GM21360 (cell line): ENCODE results near the gene KCNMB2.

Source experiments
- ATAC-seq: cut with Tn5 transposase; IDR thresholded peaks from one replicate; pipeline ENCODE4 v1.9.1; 2021; ENCODE audit warnings: mild to moderate bottlenecking, moderate library complexity; ENCODE audit not compliant: unreplicated experiment

The KCNMB2 gene

DNA sequence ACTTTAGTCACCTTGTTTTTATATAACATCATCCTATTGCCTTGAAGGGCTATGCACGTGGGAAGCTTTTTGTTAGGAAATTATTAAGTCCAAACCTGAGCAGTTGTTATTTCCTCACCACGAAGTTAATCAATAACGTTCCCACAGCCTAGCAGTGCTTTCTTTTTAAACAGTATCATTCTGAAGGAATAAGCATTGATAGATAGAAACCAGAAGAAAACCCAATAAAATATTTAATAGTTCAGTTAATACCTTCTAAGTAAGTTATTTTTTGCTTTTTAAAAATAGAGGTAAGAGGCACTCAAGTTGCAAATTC, 149.3 kb downstream of the KCNMB2 start:
- no peak for ATAC-seq

DNA sequence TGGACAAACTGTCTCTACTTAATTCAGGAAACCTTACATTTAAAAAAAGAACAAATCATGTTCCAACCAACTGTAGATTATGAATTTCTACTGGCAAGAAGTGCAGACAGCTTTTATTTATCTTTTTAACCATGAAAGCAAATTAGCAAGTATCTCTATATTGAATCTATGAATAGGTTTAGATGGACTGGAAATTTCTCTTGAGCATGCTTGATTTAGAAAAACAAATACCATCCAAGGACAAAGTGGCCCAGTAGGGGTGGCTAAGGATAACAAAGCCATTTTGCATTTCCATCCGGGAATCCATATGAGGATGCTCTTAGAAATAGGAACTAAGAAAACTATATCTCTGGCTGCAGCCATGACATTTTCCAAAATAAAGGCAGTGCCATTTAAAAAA, 150.6 kb downstream of the KCNMB2 start:
- no peak for ATAC-seq

DNA sequence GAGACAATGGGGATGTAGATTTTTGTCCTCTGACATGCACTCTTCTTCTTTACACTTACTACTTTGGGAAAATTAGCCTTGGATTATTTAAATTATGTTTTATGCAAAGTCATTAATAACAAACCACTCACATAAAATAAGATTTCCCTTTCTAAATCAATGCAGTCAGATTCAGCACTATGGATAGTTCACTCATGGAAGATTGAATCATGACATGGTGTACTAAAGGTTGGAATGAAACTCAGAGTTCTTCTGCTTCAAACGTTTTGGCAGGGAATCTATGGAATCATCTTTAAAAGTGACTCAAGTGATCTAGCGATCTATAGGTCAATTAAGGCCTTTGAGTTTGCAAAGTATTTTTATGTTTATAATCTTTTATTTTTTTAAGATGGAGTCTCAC, 154.3 kb downstream of the KCNMB2 start:
- no peak for ATAC-seq

DNA sequence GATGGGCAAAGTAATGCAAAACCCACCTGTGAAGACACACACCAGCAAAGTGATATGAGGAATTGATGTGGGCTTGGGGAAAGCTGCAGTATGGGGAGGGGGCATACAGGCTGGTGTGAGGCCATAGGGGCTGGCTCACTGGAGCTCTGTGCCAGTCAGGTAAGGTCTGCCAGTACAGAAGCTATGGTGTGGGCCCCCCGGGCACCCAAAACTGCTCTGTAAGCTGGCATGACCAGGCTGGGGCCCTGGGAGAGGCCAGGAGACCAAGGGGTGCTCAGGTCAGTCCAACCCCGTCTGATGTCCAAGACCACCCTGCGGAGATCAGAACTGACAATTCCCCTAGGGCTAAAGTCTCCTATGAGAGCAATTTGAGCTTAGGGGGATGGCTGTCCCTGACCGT, 163.1 kb downstream of the KCNMB2 start:
- no peak for ATAC-seq

DNA sequence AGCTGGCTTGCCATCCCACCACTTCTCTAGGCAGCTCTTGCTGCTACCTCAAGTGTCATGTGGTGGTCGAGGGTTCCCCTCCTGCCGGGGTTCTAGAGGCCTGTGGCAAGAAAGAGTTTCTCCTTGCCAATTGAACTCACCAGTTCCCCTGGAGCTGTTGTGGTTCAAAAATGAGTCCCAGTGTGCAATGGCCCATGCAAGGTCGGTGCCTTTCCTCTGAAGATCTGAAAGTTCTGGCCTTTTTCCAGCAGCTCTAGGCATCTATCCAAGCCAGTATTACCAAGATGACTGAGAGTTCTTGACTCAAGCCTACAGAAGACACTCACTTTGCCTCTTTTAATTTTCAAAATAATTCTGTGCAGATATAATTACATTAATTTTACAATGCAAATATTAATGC, 163.6 kb downstream of the KCNMB2 start:
- no peak for ATAC-seq

DNA sequence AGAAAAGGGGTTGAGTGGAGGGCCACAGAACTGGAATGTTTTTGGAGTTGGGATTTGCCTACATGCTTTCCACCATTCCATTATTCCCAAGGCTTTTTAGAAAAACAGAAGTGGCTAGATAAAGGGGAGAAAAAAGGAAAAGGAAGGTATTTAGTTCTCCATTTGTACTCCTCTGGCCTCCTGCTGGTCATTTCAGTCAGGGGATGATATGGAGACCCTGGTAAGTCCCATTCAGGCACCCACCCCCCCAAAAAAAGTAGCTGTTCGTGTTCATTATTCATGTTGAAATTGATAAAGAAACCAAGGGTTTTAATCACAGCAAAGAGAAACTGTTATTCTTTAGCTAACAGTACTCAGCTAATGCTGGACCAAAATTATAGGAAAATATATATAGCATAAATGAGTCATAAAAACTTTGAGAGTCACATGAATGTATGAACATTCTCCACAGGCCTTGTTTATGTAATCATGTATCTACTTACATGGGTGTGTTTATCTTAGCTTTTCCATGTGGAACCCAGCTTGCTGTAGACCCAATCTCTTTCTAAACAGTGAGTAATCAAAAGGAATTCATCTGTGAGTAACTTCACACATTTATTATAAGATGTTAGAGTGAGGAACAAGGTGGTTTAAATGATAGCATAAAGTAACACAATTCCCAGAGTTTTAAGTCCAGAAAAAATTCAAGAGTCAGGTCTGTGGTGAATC, 167.2 kb downstream of the KCNMB2 start:
- no peak for ATAC-seq

DNA sequence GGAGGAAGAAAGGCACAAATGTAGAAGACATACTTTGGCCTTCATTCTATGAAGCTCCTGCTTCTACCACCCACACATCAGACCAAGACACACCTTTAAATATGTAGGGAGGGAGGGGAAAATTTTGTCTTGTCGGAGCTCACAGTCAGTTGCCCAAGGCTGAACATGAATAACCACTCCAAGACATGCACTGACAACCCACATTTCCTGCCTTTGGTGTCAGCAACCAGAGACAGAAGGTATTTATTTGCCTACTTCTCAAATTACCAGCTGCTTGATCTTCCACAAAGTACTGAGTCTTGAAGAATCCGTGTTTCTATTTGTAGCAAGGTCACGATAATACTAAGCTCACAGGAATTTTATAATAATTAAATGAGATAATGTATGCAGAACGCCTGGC, 169.7 kb downstream of the KCNMB2 start:
- ATAC-seq: no peak

DNA sequence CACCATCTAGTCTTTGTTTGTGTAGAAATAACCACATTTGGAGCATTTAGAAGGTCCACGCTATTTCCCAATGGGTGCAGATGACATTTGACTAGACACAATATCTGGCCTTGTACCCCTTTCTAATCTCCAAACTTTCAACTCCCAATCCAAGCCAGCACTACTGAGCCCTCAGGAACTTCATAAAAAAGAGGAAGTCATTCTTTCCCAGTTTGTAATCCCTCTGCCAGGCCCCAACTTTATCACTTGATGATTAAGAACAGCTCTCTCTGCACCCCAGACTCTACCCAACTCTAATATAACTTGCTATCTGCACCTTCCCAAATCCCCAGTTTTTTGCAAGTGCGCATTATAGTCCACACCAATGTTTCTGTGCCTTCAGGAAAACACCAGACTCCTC, 170.2 kb downstream of the KCNMB2 start:
- no peak for ATAC-seq

DNA sequence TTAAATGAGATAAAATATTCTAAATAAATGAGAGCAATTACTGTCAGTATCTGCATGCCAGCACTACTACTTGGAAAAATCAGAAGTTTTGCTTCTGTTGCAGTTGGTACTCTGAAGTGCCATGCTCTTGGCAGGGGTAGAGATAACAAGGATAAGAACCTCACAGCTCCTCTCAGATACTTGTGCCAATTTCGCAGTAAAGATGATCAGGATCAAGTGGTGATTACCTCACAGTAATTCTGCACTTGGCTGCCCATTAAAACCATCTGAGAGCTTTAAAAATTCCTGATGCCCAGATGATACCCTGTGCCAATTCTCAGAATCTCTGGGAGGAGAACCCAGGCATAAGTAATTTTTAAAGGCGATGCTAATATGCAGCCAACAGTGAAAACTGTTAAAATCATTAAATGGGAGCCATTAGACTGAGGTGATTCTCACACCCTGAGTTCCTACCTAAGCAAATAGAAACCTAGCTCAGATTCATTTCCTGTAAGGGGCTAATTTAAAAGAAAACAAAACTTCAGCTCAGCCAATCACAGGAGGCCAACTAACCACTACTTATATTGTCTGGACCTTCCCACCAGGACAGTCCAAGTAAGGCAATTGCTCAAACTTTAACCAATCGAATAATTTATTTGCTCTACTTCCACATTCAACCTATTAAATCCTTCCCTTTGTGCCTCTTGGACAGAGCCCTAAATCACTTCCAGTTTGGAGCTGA, 171.2 kb downstream of the KCNMB2 start:
- no peak for ATAC-seq

DNA sequence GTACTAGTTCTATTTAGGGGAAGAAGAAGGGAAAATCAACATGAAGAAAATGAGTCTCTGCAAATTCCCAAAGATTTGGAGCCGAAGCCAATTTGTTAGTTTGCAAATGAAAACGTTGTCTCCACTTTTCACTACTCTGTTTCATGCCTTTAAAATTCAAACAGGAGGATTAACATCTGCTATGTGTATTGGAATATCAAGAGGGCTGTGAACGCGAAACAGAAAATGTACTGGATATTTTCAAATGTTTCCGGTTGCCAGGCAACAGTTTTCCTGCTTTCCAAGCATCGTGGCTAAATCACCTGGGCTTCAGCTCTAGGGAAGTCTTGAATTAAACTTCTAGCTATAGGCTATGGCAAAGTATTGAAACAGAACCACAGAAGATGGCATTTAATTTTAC, 172.8 kb downstream of the KCNMB2 start:
- ATAC-seq: no peak

DNA sequence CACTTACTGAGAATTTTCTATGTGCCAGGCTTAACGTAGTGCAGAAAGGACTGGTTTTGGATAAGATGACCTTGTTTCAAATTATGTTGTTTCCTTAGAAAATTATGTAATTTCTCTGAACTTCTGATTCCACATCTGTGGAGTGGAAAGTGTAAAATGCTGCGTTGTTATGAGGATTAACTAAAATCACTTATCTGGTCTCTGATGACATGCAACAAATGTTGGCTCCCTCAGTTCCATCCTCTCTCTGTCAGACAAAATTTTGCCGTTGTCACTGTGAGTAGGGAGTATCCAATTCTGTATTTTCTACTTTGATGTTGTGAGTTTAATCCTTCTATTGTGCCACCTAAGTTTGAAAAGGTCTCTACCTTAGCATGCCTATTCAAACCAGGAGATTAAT, 175.5 kb downstream of the KCNMB2 start:
- no peak for ATAC-seq

DNA sequence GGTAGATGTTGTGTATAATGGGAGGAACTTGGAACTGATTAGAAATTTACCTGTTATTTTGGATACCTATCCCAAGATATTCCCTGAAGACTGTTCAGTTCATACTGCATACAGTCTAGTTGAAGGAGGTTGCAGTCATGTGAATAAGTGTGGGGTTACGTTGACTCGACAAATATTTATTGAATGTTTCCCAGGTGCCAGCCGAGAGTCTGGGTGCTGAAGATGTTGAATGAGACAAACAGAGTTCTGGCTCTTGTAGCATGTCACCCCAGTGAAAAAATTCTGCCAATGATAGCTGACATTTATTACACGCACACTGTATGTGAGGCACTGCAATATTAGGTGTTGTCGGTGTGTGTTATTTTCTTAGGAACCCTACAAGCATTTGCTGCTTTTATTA, 176.0 kb downstream of the KCNMB2 start:
- ATAC-seq: no peak

DNA sequence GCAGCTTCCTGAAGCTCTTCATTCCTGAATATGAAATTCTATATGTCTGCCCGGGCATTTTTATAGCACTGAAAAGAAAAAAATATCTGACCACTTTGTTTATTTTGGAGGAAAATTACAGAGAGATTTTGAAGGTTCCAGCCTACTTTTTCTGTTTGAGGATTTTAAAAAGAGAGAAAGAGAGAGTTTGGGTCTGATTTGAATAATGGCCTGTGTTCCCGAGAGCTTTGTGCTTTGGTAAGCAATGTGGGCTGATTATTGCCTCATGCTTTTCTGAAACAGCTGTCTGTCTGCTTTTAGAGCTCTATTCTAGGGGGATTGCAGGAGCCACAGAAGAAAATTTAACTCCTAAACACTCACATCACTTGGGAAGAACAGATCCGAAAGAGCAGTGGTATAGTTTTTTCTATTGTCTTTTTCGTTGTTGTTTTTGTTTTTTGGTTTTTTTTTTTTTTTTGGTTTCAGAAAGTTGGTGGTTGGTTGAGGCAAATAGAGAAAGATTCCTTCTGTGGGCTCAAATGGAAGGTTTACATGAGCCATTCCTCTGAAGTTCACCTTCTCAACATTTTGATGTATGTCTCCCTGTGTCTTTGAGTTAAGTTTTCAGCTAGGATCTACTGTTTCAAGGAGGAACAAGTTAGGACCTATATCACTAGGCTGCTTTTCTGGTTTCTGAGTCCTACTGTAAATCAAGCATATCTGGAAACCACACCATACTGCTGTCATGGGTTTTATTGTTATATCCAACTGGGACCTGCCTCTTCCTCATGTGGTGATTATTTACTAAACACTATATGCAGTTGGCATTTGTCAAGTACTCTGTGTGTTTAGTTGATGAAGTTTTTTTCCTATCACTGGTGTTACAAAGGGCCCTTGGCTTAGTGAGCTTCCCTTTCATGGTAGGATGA, 178.9 kb downstream of the KCNMB2 start:
- no peak for ATAC-seq

DNA sequence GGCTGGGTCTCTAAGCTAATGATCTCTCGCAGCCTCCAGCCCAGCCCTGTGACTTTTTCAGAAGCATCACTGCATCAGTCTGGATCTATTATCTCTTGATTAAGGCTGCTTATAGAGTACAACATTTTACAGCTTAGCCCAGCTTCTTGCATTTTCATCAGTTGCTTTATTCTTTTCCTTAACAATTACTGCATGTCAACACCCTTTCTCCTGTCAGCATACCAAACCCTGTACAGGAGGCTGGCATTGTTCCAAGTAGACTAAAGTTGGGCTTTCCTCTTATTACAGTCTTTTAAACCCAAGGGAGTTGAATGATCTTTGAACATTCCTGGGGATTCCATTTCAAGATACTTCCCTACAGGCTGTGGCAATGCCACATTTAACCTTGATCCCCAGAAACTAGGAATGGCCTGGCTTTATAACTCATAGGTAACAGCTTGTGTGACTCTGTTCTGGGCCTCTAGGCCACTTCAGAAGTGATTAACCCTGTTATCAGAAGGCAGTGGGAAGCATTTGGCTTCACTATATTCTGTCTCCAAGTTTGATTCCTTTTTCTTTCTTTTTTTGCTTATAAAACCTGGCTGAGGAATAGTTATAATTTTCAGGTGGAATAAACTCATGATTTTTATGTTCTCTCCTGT, 182.9 kb downstream of the KCNMB2 start:
- no peak for ATAC-seq

DNA sequence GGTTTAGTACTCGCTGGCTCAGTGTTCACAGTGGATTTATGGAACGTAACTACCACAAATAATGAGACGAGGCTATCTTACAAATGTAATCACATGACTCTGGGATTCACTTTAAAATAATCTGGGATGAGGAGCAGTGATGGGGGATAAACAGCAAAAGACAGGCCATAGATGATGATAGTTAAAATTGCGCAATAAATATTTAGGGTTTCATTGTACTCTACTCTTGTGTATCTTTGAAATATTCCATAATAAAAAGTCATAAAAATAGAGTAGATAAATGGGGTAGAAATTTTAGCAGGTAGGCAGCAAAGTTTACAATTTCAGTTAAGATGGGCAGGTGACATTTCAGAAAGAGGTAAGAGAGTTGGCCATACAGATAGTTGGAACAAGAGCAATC, 196.6 kb downstream of the KCNMB2 start:
- no peak for ATAC-seq

DNA sequence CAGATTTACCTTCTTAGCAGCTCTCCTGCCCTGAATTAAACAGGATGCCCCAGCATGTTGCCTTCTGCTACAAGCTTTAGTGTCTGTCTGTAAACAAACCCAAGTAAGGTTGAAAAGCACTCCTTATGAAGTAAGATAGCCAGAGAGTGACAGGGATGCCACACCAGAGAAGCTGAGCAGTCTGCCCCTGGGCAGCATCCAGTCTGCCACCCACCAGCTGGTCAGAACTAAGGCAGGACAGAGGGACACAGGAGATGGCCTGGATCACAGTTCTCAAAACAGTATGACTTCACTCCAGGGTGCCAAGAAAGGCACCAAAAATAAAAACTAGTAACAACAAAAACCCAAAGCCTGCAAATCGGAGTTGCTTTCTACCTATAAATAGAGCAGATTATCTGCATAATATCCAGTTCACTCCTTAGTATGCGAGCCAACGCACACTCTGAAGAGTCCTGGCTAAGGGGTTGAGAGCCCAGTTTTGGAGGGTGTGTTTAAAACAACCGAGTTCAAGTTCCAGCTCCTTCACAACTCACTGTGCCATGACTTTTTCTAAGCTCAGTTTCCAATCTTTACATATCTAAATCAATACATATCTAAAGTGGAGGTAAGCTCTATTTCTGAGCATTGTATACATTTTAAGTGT, 198.9 kb downstream of the KCNMB2 start:
- no peak for ATAC-seq

DNA sequence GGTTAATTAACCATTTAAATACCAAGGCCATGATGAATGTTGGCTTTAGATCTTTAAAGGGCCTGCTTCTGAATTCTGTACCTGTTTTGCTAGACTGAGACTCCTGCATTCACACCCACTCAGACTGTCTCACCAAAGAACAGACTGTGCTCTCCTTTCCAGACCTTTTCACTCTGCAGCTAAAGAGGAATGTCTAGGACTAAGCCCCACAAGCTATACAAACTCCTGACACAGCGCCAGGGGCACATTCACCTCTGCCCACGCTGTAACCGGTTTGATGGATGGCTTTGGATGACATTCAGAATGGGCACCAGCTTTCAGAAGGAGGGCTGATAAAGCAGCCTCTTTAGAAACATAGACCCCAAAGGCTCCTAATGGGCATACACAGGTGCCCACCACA, 200.1 kb downstream of the KCNMB2 start:
- ATAC-seq: no peak

DNA sequence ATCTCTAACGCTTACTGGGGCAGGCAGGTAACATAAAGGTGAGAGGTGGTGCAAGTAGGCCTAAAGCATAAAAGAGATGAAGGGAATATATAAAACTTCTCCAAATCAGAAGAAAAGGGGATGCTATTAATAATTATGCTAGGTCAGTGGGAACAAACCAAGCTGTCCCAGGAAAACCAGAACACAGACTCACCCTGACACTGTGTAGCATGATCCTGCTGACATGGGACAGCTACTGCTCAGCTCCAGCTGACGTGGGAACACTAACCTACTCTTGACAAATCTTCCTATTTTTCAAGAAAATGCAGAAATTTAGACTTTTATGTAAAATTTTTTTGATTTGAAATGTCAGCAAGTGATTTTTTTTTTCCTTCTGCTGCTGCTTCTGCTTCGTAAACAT, 203.5 kb downstream of the KCNMB2 start:
- no peak for ATAC-seq

DNA sequence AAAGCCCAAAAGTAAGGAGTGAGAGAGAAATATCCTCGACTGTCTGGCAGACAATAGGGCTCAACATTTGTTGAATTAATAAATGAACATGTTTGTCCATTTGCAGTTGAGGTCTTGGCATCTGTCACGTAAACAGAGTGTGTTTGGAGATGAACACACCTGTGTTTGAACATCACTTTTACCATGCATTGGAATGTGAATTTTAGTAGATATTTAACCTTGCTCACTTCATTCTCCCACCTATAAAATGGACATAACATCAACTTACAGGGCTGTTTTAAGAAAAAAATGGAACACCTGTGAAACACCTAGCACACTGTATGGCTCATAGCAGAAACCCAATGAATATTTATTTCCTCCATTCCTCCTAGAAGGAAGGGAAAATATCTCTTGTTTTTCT, 204.8 kb downstream of the KCNMB2 start:
- ATAC-seq: no peak

DNA sequence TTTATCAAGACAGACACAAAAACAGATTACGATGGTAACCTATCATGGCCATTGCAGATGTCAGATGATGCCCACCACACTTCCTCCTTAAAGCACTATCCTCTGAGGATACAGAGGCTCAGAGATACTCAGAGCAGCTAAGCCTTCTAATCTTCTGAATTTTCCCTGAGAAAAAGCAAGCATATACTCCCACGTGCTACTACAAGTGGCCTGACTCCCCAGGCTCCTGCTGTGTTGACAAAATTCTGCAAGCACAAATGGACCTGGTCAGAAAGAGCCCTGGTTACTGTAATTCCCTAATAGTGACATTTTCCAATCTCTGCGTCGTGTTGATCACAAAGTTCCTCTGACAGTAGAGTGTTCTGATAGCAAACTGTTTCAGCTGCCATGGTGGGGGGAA, 207.1 kb downstream of the KCNMB2 start:
- ATAC-seq: no peak
